Skeletal muscle cell (primary cell): ENCODE data around the gene UGCG.

Experiments used
- DNase-seq: peaks from one replicate; pipeline ENCODE4 v3.0.0-alpha.2; 2010; ENCODE audit warnings: low read depth
- H3K4me3 ChIP-seq: 2 replicates; pipeline ENCODE4 v1.5.1; 2011; ENCODE audit warnings: low read depth, mild to moderate bottlenecking, control low read depth, low read length, moderate library complexity

Gene UGCG

GRCh38 chr9:111914749-111915424 lies 18.3 kb downstream of the UGCG start:
- H3K4me3 ChIP-seq = no peak overlapping the region
- no peak for DNase-seq

GRCh38 chr9:111915425-111915758 lies 18.8 kb downstream of the UGCG start:
- DNase-seq = no peak

GRCh38 chr9:111916234-111916645 lies 19.6 kb downstream of the UGCG start:
- no peak for DNase-seq
- no peak overlapping the region for H3K4me3 ChIP-seq

More at GRCh38 chr9:111915425-111915758, 18.8 kb downstream of the UGCG start:
- no peak overlapping the region for H3K4me3 ChIP-seq

GRCh38 chr9:111917201-111917600 lies 20.6 kb downstream of the UGCG start:
- no peak for DNase-seq
- H3K4me3 ChIP-seq = no peak overlapping the region

GRCh38 chr9:111917980-111918379 lies 21.4 kb downstream of the UGCG start:
- DNase-seq = no peak
- no peak overlapping the region for H3K4me3 ChIP-seq

- H3K4me3 ChIP-seq = no peak overlapping the region
- DNase-seq = no peak
Observed at GRCh38 chr9:111919875-111920274, 23.3 kb downstream of the UGCG start.

- no peak overlapping the region for H3K4me3 ChIP-seq
- DNase-seq = no peak
Observed at GRCh38 chr9:111920531-111920930, 23.9 kb downstream of the UGCG start.

GRCh38 chr9:111922324-111923013 lies 25.9 kb downstream of the UGCG start:
- H3K4me3 ChIP-seq = no peak overlapping the region
- no peak for DNase-seq

GRCh38 chr9:111924281-111924680 lies 27.7 kb downstream of the UGCG start:
- H3K4me3 ChIP-seq = no peak overlapping the region
- DNase-seq = no peak

GRCh38 chr9:111925017-111925770 lies 28.6 kb downstream of the UGCG start:
- H3K4me3 ChIP-seq = no peak overlapping the region
- no peak for DNase-seq

GRCh38 chr9:111925784-111926183 lies 29.2 kb downstream of the UGCG start:
- H3K4me3 ChIP-seq = no peak overlapping the region
- DNase-seq = no peak

- no peak overlapping the region for H3K4me3 ChIP-seq
- DNase-seq = peak; percentile 76
Observed at GRCh38 chr9:111926421-111926875, 29.8 kb downstream of the UGCG start.

GRCh38 chr9:111928359-111928720 lies 31.7 kb downstream of the UGCG start:
- no peak for DNase-seq
- no peak overlapping the region for H3K4me3 ChIP-seq

- H3K4me3 ChIP-seq = no peak overlapping the region
- DNase-seq = no peak
Observed at GRCh38 chr9:111934747-111935146, 38.1 kb downstream of the UGCG start.

GRCh38 chr9:111936391-111936790 lies 39.8 kb downstream of the UGCG start:
- no peak for DNase-seq
- no peak overlapping the region for H3K4me3 ChIP-seq

GRCh38 chr9:111937301-111937700 lies 40.7 kb downstream of the UGCG start:
- H3K4me3 ChIP-seq = no peak overlapping the region
- no peak for DNase-seq

GRCh38 chr9:111937781-111938426 lies 41.3 kb downstream of the UGCG start:
- H3K4me3 ChIP-seq = no peak overlapping the region
- no peak for DNase-seq

GRCh38 chr9:111938427-111938800 lies 41.8 kb downstream of the UGCG start:
- no peak overlapping the region for H3K4me3 ChIP-seq
- no peak for DNase-seq

- no peak for DNase-seq
- no peak overlapping the region for H3K4me3 ChIP-seq
Observed at GRCh38 chr9:111939322-111939721, 42.7 kb downstream of the UGCG start.

GRCh38 chr9:111940697-111941096 lies 44.1 kb downstream of the UGCG start:
- H3K4me3 ChIP-seq = no peak overlapping the region
- no peak for DNase-seq
